ENCODE results near the gene DDAH1.

Gene DDAH1

DNA sequence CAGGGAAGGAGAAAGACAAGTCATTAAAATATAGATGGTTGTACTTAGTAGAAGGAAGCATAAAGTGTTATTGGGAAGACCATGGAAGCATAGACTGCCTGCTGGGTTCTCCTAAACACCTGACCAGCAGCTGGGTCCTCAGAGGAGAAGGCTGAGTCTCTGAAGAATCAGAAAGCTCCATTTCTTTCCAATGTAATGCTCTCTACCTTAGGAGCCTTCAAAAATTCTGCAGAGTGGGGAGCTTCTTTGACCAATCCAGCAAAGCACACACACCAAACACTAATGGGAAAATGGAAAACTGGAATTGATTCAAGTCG lies 167.5 kb downstream of the DDAH1 start:
- CTCF ChIA-PET: interaction anchor here (0.7 to 4.2 kb wide), 8 partner anchors 11 to 353 kb away, joined by 3 to 22 read pairs (median 4); partner anchors contain the start of gene BCL10
- no peak for DNase-seq (ENCODE audit: extremely low spot score)
- POLR2A ChIA-PET: interaction anchor here (0.8 kb wide), 1 partner anchor 21 kb away, joined by 4 read pairs; the partner anchor contains the start of gene BCL10
- TF ChIP-seq CTCF (IDR thresholded peaks at IDR 0.05; ENCODE audit: control extremely low read depth, extremely low read depth, low read depth, missing control alignments): no peak

GRCh38 chr1:85296980-85297379 lies 168.0 kb downstream of the DDAH1 start:
- TF ChIP-seq CTCF (IDR thresholded peaks at IDR 0.05; ENCODE audit: control extremely low read depth, extremely low read depth, low read depth, missing control alignments): no peak
- ChIA-PET POLR2A (interaction anchor here (0.8 kb wide), 1 partner anchor 20 kb away, joined by 4 read pairs; the partner anchor contains the start of gene BCL10), CTCF (interaction anchor here (0.7 to 4.2 kb wide), 8 partner anchors 11 to 352 kb away, joined by 3 to 22 read pairs (median 4); partner anchors contain the start of gene BCL10)
- no peak for DNase-seq (ENCODE audit: extremely low spot score)

DNA sequence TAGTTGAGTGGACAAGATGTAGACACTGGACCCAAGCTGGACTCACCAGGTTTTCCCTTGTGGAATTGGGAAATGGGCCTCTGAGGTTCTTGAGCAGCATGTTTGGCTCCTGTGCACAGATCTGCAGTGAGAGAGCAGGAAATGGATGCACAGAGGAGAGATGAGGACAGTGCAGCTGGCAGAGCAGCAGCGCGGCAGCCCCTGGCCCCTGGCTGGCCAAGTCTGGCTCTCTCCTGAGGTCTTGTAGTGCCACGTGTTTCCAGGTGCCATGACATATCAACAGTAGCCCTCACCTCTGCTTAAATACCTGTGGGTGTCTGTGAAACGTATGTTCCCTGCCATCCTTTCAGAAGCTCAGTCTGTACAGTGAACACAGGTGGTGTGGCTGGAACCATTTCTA lies 169.3 kb downstream of the DDAH1 start:
- POLR2A ChIA-PET: no interaction called here
- CTCF ChIA-PET: interaction anchor here (1.2 to 4.2 kb wide), 3 partner anchors 13 to 360 kb away, joined by 4 to 22 read pairs (median 5); partner anchors contain the start of gene BCL10
- TF ChIP-seq CTCF (IDR thresholded peaks at IDR 0.05; ENCODE audit: control extremely low read depth, extremely low read depth, low read depth, missing control alignments): no peak
- DNase-seq (ENCODE audit: extremely low spot score): no peak

DNA sequence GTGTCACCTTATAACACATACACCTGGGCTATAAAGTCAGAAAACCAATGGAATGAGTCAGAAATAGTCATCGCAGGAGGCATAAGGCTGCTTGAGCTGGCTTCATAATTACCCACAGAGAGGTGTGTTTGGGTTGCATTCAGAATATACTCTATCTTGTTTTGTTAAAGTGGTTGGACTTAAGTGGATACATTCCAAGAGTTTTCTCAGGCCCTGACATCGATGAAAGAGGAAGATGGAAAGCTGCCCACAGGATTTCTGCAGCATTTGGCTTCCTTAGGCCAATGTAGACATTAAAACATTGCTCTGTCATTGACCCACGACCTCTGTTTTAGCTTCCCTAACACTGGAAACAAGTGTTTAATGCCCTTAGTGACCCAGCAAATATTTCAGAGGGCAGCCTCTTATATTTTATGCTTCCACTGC lies 169.9 kb downstream of the DDAH1 start:
- ChIA-PET POLR2A (no interaction called here), CTCF (interaction anchor here (1.5 to 2.2 kb wide), 3 partner anchors 13 to 360 kb away, joined by 4 to 5 read pairs (median 5); partner anchors contain the start of gene C1orf52)
- DNase-seq (ENCODE audit: extremely low spot score): no peak
- TF ChIP-seq CTCF (IDR thresholded peaks at IDR 0.05; ENCODE audit: control extremely low read depth, extremely low read depth, low read depth, missing control alignments): no peak

- CTCF ChIA-PET: interaction anchor here (1.1 to 1.7 kb wide), 2 partner anchors 10 to 18 kb away, joined by 3 to 7 read pairs; no protein-coding TSS in a partner anchor
- DNase-seq (ENCODE audit: extremely low spot score): no peak
- TF ChIP-seq CTCF (IDR thresholded peaks at IDR 0.05; ENCODE audit: control extremely low read depth, extremely low read depth, low read depth, missing control alignments): no peak
- POLR2A ChIA-PET: no interaction called here
These were observed 174.1 kb downstream of the DDAH1 start for GRCh38 chr1:85290826-85291225.

GRCh38 chr1:85289848-85290335 lies 175.1 kb downstream of the DDAH1 start:
- no peak for TF ChIP-seq CTCF (IDR thresholded peaks at IDR 0.05; ENCODE audit: control extremely low read depth, extremely low read depth, low read depth, missing control alignments)
- POLR2A ChIA-PET: no interaction called here
- DNase-seq (ENCODE audit: extremely low spot score): no peak
- CTCF ChIA-PET: interaction anchor here (1.7 kb wide), 1 partner anchor 9 kb away, joined by 7 read pairs; no protein-coding TSS in a partner anchor

Measured in GM10248 (cell line).